Activated naive CD4-positive, alpha-beta T cell treated with anti-CD3 and anti-CD28 coated beads, Interleukin-2, amount 50 U/mL, for 16 hours (primary cell): Measurements from ENCODE around the gene SLC10A6.

Source experiments
- DNase-seq: peaks from one replicate; pipeline ENCODE4 v3.0.0-alpha.2; 2020

The SLC10A6 gene

DNA sequence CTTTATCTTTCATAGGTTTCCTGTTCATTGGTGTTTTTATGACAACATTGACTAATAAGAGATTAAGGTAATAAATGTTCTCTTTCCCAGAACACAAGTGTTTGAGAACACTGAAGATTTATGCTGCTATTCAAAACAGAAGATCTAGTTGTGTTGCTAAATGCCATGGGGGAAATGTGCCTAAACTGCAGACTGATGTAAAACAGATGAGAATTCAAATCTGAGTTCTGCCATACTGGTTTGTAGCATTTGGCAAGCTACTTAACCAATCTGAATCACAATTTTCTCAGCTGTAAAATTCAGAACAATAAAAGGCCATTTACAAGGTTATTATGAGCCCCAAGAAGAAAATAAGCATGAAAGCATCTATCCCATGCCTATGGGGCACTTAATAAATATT lies 2.3 kb downstream of the SLC10A6 start:
- DNase-seq, result no peak

DNA sequence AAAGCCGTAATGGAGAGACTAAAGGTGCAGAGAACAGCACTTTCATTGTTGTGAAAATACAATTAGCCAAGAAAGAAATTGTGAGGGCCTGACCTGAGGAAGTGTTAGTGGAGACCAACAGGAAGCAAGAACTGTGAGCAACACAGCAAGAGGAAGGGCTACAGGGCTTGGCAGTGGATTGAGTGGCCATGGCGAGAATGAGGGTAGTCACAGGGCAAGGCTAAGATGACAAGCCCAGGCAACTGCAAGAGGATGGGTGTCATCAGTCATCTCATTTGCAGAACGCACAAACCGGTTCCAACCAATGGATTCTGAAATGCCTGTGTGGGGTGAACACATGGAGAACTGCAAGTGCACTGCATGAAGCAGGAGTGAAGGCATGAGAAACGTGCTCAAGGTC lies 3.6 kb downstream of the SLC10A6 start:
- no peak for DNase-seq

DNA sequence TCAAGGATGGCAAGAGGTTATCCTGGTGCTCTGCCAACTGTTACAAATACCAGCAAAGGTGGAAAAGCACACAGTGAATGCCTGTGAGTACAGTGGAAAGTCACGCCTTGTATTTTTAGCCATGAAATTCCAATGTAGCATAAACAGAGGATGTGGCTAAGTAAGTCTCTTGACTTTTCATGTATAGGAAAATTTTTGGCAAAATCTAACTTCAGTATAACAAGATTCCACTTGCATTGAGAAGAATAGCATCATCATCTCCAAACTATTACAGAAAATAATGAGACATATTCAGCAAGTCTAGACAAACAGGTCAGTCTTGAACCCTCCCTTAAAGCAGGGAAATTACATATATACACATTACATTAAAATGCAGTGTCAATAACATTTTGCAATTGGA lies 7.9 kb downstream of the SLC10A6 start:
- no peak for DNase-seq

DNA sequence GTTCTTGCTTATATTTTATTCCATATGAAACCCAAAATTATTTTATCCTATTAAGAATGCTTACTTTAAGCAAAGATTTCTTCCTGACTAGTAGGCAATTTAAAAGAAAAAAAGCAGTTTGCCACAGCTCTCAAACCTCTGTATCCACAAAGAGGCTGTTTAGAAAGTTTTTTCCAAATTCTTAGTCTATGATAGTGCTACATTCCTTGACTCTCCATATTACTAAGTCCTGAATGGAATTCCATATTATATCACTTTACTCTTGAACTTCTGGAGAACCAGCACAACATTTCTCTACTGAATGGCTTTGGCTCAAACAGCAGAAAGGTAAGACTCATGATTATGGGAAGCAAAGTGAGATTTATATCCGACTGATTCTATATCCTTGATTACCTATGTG lies 8.3 kb downstream of the SLC10A6 start:
- no peak for DNase-seq

DNA sequence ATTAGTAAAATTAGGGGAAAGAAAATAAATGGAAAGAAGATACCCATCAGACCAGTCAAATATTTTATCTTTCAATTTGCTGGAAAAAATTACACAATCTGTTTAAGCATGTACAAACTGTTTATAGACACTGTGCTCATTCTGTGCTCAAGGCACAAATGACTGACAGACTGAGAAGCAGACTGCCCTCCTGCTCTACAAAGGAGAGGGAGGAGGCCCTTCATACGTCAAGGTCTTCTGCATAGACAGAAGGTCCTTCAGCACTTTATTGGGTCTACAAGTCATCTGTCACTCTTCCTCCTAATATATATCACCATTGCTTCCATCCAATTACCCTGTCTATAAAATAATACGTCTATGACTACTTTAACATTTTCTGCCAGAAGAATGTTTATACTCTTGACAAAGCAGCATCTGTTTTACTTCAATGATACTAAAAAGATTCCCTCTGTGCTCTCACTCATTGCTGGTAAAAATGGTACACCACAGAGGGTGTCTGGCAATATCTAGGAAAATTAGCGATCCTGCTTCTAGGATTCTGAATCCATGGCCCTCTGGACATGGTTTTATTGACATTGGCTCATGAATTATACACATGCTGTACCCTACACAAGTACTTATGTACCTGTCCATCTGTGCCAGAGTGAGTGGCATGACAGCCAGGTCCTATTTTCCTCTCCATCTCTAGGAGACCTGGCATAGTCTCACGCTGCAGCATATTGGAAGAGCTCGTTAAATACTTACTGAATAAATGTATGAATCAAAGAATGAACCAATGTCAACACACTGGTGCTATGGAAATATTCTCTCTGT lies 11.3 kb downstream of the SLC10A6 start:
- DNase-seq, result no peak

DNA sequence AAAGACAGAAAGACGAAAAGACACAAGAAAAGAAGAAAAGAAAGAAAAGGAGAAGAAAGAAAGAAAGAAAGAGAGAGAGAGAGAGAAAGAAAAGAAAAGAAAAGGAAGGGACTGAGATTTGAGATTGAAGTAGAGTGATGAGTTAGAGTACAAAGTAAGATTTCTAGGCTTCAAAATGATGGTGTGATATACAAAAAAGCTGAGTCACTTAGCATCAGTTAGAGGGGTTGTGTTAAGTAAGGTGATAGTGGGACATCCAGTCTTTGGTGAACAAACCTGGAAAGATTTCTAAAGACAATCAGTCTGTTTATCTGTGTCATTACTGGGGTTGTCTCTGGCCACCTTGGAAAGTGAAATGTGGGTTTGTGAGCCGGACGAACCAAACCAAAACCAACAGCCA lies 13.5 kb downstream of the SLC10A6 start:
- DNase-seq, result no peak

DNA sequence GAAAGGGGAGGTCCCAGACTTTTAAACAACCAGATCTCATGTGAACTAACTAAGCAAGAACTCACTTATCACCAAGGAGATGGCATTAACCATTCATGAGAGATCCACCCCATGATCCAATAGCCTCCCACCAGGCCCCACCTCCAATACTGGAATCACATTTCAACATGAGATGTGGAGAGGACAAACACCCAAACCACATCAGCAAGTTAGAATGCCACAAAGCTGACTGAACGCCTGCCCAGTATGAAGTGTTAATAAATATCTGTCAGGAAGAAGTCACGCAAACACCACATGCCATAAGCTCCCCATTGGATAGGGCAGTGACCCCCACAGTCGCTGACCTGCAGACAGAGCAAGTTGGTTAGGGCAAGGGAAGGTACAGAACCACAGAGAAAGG lies 14.3 kb downstream of the SLC10A6 start:
- no peak for DNase-seq

DNA sequence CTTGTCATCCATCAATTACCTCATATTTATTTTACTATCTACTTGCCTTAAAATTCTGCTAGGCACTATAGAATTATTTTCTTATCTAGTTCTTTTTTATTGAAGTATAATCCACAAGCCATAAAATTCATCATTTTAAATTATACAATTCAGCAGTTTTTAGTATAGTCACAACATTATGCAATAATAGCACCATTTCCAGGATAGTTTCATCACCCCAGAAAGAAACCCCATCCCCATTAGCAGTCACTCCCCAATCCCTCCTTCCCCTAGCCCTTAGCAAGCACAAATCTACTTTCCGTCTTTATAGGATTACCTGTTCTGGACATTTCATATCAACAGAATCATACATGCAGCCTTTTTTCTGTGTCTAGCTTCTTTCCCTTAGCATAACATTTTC lies 15.6 kb downstream of the SLC10A6 start:
- DNase-seq, result no peak

DNA sequence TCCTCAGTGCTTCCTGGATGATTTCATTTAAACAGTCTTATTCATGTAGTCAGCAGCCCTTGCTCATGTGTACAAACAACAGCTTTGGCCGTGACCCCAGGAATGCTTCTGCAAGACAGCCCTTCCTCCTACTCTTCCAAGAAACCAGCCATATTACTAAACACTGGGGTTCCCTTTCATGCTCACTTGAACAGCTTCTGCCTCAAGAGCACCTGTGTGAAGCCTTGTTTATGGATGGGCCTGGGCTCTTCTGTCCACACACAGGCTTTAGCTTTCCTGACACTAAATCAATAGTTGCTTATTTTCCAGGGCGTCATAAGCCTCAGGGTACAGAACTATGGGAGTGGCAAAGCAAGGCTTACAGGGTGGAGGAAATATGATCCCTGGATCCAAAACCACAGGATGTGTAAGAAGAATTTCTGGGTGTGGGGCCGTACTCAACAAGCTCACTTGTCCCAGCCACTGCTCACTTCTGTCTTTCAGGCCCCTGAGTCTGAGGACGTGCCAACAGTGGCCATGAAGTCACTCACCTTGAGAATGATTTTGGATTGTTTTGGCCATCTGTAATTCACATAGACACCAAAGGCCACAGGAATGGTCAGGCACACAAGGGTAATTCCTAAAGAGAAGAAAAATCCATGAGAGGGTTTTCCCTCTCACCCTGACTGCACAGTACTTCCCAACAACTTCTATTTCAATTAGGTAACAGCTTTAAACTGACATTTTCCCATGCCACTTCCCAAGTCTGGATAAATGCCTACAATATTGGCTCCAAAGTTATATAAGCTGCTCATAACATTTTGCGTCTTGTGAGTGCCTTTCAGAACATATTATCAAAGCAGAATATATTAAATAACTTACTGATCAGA lies 17.7 kb downstream of the SLC10A6 start:
- no peak for DNase-seq

DNA sequence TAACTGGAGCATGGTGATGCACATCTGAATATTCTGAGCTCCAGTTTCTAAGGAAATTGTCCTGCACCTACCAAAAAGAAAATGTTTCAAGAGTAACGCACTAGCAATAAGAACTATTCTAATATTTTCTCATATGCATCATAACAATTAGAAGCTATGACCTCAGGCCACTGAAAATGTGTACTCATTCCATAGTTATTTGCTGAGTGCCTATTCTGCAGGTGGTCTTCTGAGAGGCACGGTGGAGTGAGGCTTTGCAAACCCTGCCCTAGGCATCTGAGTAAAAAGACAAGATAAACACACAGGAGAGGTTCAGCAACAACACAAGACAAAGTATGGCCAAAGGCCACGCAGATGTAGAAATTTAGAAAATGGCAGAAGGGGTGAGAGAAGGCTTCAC lies 23.7 kb downstream of the SLC10A6 start:
- DNase-seq, result no peak

DNA sequence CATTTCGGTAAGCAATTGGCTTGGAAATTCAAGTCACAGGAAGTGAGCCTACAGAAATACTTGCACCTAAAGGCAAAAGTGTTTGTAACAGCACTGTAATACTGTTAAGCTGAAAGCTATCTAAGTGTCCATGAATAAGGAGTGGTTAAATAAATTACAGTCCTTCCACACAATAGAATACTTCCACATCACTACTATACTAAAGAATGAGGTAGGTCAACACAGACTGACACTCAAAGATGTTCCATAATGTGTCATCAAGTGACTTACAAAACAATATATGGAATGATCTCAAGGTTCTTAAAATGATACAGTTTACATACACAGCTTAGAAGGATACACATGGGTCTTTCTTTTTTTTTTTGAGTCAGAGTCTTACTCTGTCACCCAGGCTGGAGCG lies 27.0 kb downstream of the SLC10A6 start:
- DNase-seq, result no peak

DNA sequence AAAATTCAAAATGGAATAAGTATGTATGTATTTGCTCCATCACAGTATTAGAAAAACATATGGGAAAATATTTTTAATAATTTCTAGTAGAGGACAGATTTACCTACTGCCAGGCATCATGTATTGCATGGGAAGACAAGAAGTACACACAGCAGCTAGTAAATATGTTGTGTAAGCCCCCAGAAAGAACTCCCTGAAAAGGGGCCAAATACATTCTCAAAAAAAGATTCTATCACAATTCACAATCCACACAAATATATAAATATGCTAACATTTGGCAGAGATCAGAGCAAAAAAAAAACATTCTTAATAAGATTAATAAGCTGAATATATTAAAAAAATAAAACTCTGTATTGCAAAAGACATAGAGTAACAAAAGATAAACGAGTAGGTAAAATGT lies 28.0 kb downstream of the SLC10A6 start:
- no peak for DNase-seq

DNA sequence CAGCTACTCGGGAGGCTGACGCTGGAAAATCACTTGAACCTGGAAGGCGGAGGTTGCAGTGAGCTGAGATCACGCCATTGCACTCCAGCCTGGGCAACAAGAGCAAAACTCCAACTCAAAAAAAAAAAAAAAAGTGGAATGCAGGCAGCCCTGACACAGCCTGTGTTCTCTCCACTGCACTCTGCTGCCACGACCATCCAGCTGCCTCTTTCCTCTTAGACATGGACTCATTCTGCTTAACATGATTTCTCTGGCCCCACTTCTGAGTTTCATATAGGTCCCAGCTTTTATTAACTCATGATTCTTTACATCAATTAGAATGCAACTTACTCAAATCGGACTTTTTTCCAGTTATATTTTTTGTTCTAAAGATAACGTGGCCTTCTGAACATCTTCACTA lies 29.6 kb downstream of the SLC10A6 start:
- no peak for DNase-seq

DNA sequence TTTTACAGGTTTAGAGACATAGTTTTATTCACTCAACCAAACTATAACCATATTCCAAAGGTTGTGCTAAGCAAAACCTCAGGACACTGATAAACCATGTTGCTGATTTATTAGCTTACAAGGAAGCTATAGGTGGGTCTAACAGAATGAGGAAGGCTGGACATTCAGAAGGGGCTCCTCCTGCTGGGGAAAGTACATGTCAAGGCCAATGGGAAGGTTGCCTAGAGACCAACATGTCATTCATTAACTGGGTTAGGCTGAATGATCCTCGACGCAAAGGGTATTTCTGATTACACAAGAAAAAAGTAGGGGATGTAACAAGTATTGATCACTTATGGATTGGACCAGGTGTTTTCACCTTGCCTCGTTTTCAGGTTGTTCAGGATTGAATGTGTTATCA lies 30.3 kb downstream of the SLC10A6 start:
- no peak for DNase-seq

DNA sequence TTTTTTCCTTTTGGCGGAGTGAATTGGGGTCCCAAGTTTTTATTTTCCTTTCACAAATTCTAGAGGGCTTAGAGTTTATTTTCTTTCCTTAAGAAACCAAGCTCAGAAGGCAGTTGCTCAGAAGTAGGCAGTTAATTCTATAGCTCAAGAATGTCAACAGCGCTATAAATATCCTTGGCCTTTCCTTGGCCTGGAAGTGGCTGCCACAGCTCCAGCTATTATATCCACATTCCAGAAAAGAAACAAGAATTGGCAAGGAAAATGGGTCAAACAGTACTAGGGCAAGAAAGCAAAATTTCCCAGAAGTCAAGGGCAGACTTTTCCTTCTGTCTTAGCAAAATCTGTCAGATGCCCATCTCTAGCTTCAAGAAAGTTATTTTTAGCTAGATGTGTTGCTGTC lies 31.0 kb downstream of the SLC10A6 start:
- DNase-seq, result no peak

DNA sequence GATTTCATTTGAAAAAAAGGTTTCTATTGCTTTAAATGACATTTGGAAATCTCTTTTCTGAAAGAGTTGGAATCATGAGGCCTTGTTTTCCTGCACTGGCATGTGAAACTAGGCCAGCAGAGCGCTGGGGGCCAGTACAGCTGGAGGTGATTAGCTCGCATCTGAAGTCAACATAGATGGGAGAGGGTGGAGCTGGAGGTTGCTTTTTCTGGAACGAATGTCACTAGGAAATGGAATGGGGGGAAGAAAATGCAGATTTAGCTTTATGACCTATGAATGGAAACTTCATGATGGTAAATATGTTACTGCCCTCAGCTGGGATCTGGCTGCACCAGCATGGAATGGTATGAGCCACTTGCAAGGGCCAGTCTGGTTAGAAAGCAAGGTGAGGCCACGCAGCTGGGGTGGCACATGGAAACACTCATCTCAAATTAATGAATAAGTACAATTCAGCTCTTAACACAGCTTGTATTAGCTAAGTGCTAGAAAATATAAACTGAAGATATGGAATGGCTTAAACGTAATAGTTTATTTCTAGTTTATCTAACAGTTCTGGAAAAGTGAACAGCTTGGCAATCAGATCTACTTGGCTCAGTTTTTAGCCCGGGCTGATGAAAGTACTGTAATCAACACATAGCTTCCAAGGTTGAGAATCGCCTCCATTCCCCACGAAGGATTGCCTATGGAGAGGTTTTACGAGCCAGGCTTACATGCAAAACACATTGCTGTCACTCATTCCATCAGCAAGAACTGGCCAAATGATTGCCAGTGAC lies 32.5 kb downstream of the SLC10A6 start:
- no peak for DNase-seq

DNA sequence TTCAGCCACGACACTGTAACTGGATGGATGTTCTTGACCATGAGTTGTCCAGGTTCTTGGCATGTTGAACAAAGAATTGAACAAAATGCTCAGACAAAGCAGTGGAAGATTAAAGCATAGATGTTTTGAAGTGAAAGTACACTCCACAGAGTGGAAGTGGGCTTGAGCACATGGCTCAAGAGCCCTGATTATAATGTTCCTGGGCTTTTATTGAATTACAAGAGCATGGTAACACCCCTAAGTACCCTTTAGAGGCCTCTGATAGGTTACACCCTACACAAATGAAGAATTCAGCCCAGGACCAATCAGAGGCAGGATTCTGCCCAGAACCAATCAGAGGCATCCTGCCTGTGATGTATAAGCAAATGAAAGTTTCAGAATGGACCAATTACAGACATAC lies 33.5 kb downstream of the SLC10A6 start:
- DNase-seq, result no peak

DNA sequence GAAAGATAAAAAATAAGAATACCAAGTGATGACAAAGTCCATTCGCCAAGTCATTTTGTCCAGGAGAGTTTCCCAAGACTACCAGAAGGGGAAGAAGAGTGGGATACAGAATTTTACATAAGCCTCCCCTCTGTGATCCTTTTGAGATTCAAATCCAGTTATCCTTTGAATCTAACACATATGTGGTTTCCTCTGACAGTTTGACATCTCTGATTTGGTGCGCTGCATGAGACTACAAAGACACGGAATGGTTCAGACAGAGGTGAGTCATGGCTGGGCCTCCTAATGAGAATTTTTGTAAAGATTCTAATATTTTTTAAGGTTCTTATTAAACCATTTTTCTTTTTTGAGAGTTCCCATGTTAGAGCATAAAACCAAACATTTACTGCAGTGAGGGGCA lies 38.3 kb downstream of the SLC10A6 start:
- no peak for DNase-seq

DNA sequence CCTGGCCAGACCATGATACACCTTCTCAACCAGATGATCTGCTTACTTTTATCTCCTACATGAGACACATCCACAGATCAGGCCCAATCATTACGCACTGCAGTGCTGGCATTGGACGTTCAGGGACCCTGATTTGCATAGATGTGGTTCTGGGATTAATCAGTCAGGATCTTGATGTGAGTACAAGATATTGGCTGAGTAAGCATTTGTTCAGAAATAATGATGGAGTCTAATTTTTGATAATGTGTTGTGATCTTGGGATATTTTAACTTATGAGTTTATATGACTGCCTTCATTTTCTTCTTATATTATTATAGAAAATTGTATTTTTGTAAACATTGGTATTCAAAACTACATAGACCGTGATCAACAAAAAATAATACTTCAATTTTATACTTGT lies 39.4 kb downstream of the SLC10A6 start:
- DNase-seq, result no peak

DNA sequence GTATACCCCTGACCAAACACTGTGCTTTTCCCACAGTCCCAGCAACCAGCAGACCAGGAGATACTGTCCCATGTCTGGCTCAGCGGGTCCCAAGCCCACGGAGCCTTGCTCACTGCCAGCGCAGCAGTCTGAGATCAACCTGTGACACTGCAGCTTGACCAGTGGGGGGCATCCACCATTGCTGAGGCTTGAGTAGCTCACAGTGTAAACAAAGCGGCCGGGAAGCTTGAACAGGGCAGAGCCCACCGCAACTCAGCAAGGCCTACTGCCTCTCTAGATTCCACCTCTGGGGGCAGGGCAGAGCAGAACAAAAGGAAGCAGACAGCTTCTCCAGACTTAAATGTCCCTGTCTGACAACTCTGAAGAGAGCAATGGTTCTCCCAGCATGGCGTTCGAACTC lies 58.1 kb downstream of the SLC10A6 start:
- no peak for DNase-seq

DNA sequence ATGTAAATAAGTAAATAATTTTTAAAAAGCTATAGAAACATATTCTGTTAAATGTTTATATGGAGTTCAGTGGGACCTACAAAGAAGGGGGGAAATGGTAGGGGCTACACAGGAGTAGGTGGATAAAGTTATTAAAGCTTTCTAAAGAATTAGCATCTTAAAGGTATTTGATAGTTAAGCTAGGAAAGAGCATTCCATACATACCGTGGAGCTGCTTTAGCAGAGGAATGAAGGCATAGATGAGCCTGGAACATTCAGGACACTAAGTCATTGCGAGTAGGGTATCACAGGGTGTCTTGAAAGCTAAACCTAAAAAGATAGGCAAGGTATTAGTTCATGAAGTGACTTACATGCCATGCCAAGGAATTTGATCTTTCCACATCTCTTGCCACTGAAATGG lies 60.4 kb downstream of the SLC10A6 start:
- no peak for DNase-seq

DNA sequence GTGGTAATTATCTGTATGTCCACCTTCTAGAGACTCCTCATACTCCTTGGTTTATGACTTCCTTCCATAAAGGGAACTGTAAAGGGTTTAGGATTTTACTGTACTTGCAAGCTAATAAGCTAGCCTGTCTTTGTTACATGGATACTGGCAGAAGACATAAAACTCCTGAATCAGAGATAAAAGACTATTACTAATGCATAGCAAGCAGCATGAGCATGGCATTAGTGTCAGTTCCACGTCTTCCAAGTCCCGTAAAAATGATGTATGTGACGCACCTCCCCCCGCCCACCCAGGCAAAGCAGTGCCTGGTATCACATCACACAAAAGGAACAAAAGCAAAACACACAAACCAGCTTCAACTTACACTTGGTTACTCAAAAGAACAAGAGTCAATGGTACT lies 71.0 kb downstream of the SLC10A6 start:
- no peak for DNase-seq

DNA sequence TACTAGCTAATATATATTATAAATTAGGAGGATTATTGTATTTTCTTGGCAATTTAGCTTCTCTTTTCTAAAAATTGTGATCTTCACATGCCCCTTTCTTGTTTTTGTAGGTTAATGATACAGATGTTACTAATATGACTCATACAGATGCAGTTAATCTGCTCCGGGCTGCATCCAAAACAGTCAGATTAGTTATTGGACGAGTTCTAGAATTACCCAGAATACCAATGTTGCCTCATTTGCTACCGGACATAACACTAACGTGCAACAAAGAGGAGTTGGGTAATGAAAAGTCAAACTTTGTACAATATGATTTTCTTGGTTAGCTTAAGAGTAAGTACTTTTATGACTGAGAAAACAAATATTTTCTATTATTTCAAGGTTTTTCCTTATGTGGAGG lies 74.1 kb downstream of the SLC10A6 start:
- DNase-seq, result no peak
